HepG2 (cell line): Measurements from ENCODE around the gene UQCR10. TPM values are rescaled to one million over a fixed set of nuclear protein-coding genes. Genes with fewer than 3 reads are reported as not detected.

ENCODE experiments used
- CREM ChIP-seq, 2 experiments: sonication (generic) in 1 of 2; formaldehyde crosslinking in 1 of 2; IDR thresholded peaks; 2 replicates each; pipeline versions ENCODE4 v1.4.0 to v1.6.1; 2016 to 2020; ENCODE audit warnings: antibody characterized with exemption in 1 of 2, mild to moderate bottlenecking in 1 of 2, missing genetic modification reagents in 1 of 2
- FOXK1 ChIP-seq: sonication (generic); formaldehyde crosslinking; IDR thresholded peaks from 2 replicates; pipeline ENCODE4 v1.4.0; 2020; ENCODE audit warnings: low read depth, missing genetic modification reagents, borderline replicate concordance
- HES4 ChIP-seq: sonication (generic); formaldehyde crosslinking; IDR thresholded peaks from 2 replicates; pipeline ENCODE4 v1.9.0; 2021; ENCODE audit warnings: mild to moderate bottlenecking, missing genetic modification reagents, borderline replicate concordance
- KIAA2018 ChIP-seq: sonication (generic); formaldehyde crosslinking; IDR thresholded peaks from 2 replicates; pipeline ENCODE4 v1.5.0; 2020; ENCODE audit warnings: mild to moderate bottlenecking, missing genetic modification reagents, borderline replicate concordance
- MXD3 ChIP-seq: IDR thresholded peaks from 2 replicates; pipeline ENCODE4 v1.6.1; 2016; ENCODE audit warnings: mild to moderate bottlenecking, missing biosample characterization, missing genetic modification reagents
- NCOA5 ChIP-seq: sonication (generic); formaldehyde crosslinking; IDR thresholded peaks from 2 replicates; pipeline ENCODE4 v1.4.0; 2020; ENCODE audit warnings: missing genetic modification reagents
- POGZ ChIP-seq: sonication (generic); formaldehyde crosslinking; IDR thresholded peaks from 2 replicates; pipeline ENCODE4 v1.4.0; 2020; ENCODE audit warnings: mild to moderate bottlenecking, missing genetic modification reagents
- SAFB2 ChIP-seq: sonication (generic); formaldehyde crosslinking; IDR thresholded peaks from 2 replicates; pipeline ENCODE4 v1.5.1; 2020; ENCODE audit warnings: missing genetic modification reagents, low read depth, mild to moderate bottlenecking, borderline replicate concordance
- SP140L ChIP-seq: sonication (generic); formaldehyde crosslinking; IDR thresholded peaks from 2 replicates; pipeline ENCODE4 v1.4.0; 2020; ENCODE audit warnings: missing genetic modification reagents, borderline replicate concordance
- TEAD2 ChIP-seq: sonication (generic); formaldehyde crosslinking; IDR thresholded peaks from 2 replicates; pipeline ENCODE4 v1.9.0; 2021; ENCODE audit warnings: missing genetic modification reagents
- ZGPAT ChIP-seq: IDR thresholded peaks from 2 replicates; pipeline ENCODE4 v1.6.1; 2016; ENCODE audit warnings: mild to moderate bottlenecking
- ZNF180 ChIP-seq: sonication (generic); formaldehyde crosslinking; IDR thresholded peaks from 2 replicates; pipeline ENCODE4 v1.4.0; 2020; ENCODE audit warnings: low read depth, missing genetic modification reagents, borderline replicate concordance
- ZNF281 ChIP-seq: sonication (generic); formaldehyde crosslinking; IDR thresholded peaks from 2 replicates; pipeline ENCODE4 v1.4.0; 2020; ENCODE audit warnings: missing genetic modification reagents, borderline replicate concordance
- ZNF75D ChIP-seq: sonication (generic); formaldehyde crosslinking; IDR thresholded peaks from 2 replicates; pipeline ENCODE4 v1.8.1; 2023; ENCODE audit warnings: missing genetic modification reagents, mild to moderate bottlenecking, borderline replicate concordance
- polyA plus RNA-seq, 8 experiments: library from polyadenylated mRNA; depleted of rRNA in 3 of 8; stranded (reverse) in 7 of 8; unstranded in 1 of 8; fragments of >200 nt; fragmentation: Illumina TruSeq in 4 of 8; extraction: Trizol in 4 of 8; gene quantifications; 2 replicates each; pipeline versions ENCODE4 v1.2.1 to v1.2.3, GENCODE V29; 2011 to 2016; ENCODE audit warnings: low read depth in 4 of 8, missing spikeins in 1 of 8, mixed read lengths in 1 of 8; ENCODE audit not compliant: insufficient read depth in 1 of 8
- total RNA-seq, 5 experiments: library from RNA; depleted of rRNA; stranded (reverse); fragments of >200 nt; fragmentation: Illumina TruSeq; extraction: Trizol; gene quantifications; 2 replicates each; pipeline ENCODE4 v1.2.3, GENCODE V29; 2016; ENCODE audit warnings: low read depth in 1 of 5

UQCR10 gene
- total and polyA plus RNA-seq, 2 of the 13 experiments (the other 11 are each of a cell fraction or from before 2014, with no cell fraction given), result 225 to 232 TPM

- TF ChIP-seq KIAA2018 (CRISPR knock-in tag) (no peak), SAFB2 (CRISPR knock-in tag) (no peak), SP140L (CRISPR knock-in tag) (no peak), NCOA5 (CRISPR knock-in tag) (no peak), ZNF180 (CRISPR knock-in tag) (no peak), HES4 (CRISPR knock-in tag) (no peak), ZNF281 (CRISPR knock-in tag) (no peak), CREM (IDR thresholded peaks at IDR 0.05) (peak; percentile 93), CREM (CRISPR knock-in tag; IDR thresholded peaks at IDR 0.05) (no peak), POGZ (0 out of 2 replicates have a peak, but pooled peaks have one; percentile 40), TEAD2 (CRISPR knock-in tag) (no peak), MXD3 (CRISPR knock-in tag) (peak; percentile 54; the same call in 1 of the 2 replicates), ZNF75D (CRISPR knock-in tag) (no peak), ZGPAT (CRISPR knock-in tag) (no peak), FOXK1 (CRISPR knock-in tag) (no peak; the same call in 1 of the 2 replicates)
These were observed at the start of gene UQCR10 (continued) for GRCh38 chr22:29767171-29768051.
